Astrocyte of the spinal cord (primary cell): Measurements from ENCODE around the gene C4orf50.

Experiments used
- DNase-seq: peaks from one replicate; pipeline ENCODE4 v3.0.0; 2011; ENCODE audit warnings: low read depth, low spot score
- H3K4me3 ChIP-seq: 2 replicates; pipeline ENCODE4 v1.5.1; 2011; ENCODE audit warnings: low read depth, mild to moderate bottlenecking, low read length, moderate library complexity
- CTCF ChIP-seq: IDR thresholded peaks from 2 replicates; pipeline ENCODE4 v1.5.1; 2012; ENCODE audit warnings: low read depth, mild to moderate bottlenecking, low read length, inconsistent platforms
- in situ Hi-C: cut with HindIII; loops from 2 replicates; pipeline ENCODE4 v1.10.0; 2017; ENCODE audit warnings: low sequenced_read_pairs

Gene C4orf50

GRCh38 chr4:5982156-5982973 is 35.9 kb downstream of the C4orf50 start:
- in situ Hi-C loops = no loop called here
- no peak overlapping the region for H3K4me3 ChIP-seq
- no peak for DNase-seq
- TF ChIP-seq CTCF = no peak

GRCh38 chr4:5980436-5981155 is 37.6 kb downstream of the C4orf50 start:
- DNase-seq = no peak
- TF ChIP-seq CTCF = no peak
- H3K4me3 ChIP-seq = no peak overlapping the region
- in situ Hi-C loops = no loop called here

GRCh38 chr4:5979981-5980380 is 38.2 kb downstream of the C4orf50 start:
- no peak for DNase-seq
- no peak overlapping the region for H3K4me3 ChIP-seq
- peak; percentile 30 for TF ChIP-seq CTCF
- in situ Hi-C loops = no loop called here

GRCh38 chr4:5976921-5977320 is 41.3 kb downstream of the C4orf50 start:
- DNase-seq = no peak
- in situ Hi-C loops = no loop called here
- TF ChIP-seq CTCF = no peak

GRCh38 chr4:5976431-5976830 is 41.8 kb downstream of the C4orf50 start:
- no peak overlapping the region for H3K4me3 ChIP-seq
- TF ChIP-seq CTCF = no peak
- no peak for DNase-seq
- in situ Hi-C loops = no loop called here

More at GRCh38 chr4:5976921-5977320, 41.3 kb downstream of the C4orf50 start:
- H3K4me3 ChIP-seq = no peak overlapping the region

- no peak for DNase-seq
- in situ Hi-C loops = no loop called here
- H3K4me3 ChIP-seq = no peak overlapping the region
- TF ChIP-seq CTCF = no peak
These were observed 43.9 kb downstream of the C4orf50 start for GRCh38 chr4:5974321-5974720.
